IMR-90 (cell line): ENCODE results near the gene TOP3B. TPM values are rescaled to one million over a fixed set of nuclear protein-coding genes. Genes with fewer than 3 reads are reported as not detected.
A peak's percentile ranks its signal among the peaks of the same experiment; 100 is the strongest.

ENCODE experiments used
- ATAC-seq: fragments of 200-7000 bp; cut with Tn5 transposase; 2 replicates; pipeline ENCODE4 v1.9.1; 2020; ENCODE audit warnings: low read depth, mild to moderate bottlenecking, moderate library complexity
- BruUV-seq: library from RNA; stranded (reverse); fragments of 400-500 nt; replicated peaks from 2 replicates; lab custom pipeline; 2021; lab: Mats Ljungman, UMichigan
- CTCF ChIA-PET: fragments of 300-600 bp; formaldehyde crosslinking; extraction: SDS; loops from one replicate; lab custom pipeline; 2021; ENCODE audit warnings: antibody characterized with exemption; lab: Yijun Ruan, JAX
- POLR2A ChIA-PET: fragments of 300-600 bp; sonication (Branson Sonifier 250); formaldehyde crosslinking; loops from one replicate; lab custom pipeline; 2022; ENCODE audit warnings: antibody characterized with exemption; ENCODE audit not compliant: unreplicated experiment; lab: Charles Lee
- DNase-seq: peaks from one replicate; pipeline ENCODE4 v3.0.0; 2013
- H2AFZ ChIP-seq: replicated peaks from 2 replicates; pipeline ENCODE3; 2013; ENCODE audit warnings: low read length, mild to moderate bottlenecking; ENCODE audit not compliant: poor library complexity
- H2AK5ac ChIP-seq: 2 replicates; pipeline ENCODE4 v1.6.1; 2013; ENCODE audit warnings: low read depth, low read length, inconsistent platforms
- H2AK9ac ChIP-seq: replicated peaks from 2 replicates; pipeline ENCODE3; 2013; ENCODE audit warnings: mild to moderate bottlenecking, low read depth, low read length, moderate library complexity; ENCODE audit not compliant: poor library complexity
- H2BK120ac ChIP-seq: 2 replicates; pipeline ENCODE4 v1.6.1; 2013; ENCODE audit warnings: low read depth, low read length, inconsistent platforms
- H2BK15ac ChIP-seq: 3 replicates; pipeline ENCODE4 v1.6.1; 2013; ENCODE audit warnings: low read depth, low read length, inconsistent platforms
- H2BK20ac ChIP-seq: 2 replicates; pipeline ENCODE4 v1.6.1; 2013; ENCODE audit warnings: low read depth, mild to moderate bottlenecking, inconsistent platforms, low read length, moderate library complexity
- H2BK5ac ChIP-seq: 2 replicates; pipeline ENCODE4 v1.6.1; 2013; ENCODE audit warnings: mild to moderate bottlenecking, low read depth, low read length, inconsistent platforms; ENCODE audit not compliant: poor library complexity, severe bottlenecking
- H3K14ac ChIP-seq: replicated peaks from 2 replicates; pipeline ENCODE4 v1.6.1; 2013; ENCODE audit warnings: low read depth, low read length, inconsistent platforms
- H3K18ac ChIP-seq: 2 replicates; pipeline ENCODE4 v1.6.1; 2013; ENCODE audit warnings: low read depth, low read length, control low read depth
- H3K23ac ChIP-seq: 2 replicates; pipeline ENCODE4 v1.6.1; 2013; ENCODE audit warnings: low read depth, low read length, inconsistent platforms
- H3K27ac ChIP-seq: 2 replicates; pipeline ENCODE4 v1.5.1; 2013; ENCODE audit warnings: mild to moderate bottlenecking, control low read depth, low read length; ENCODE audit not compliant: insufficient read depth
- H3K27me3 ChIP-seq: 2 replicates; pipeline ENCODE4 v1.6.1; 2013; ENCODE audit warnings: low read length; ENCODE audit not compliant: control insufficient read depth, insufficient read depth
- H3K36me3 ChIP-seq: 2 replicates; pipeline ENCODE4 v1.6.1; 2013; ENCODE audit warnings: low read length, mixed read lengths; ENCODE audit not compliant: control insufficient read depth, insufficient read depth
- H3K4ac ChIP-seq: 2 replicates; pipeline ENCODE4 v1.6.1; 2013; ENCODE audit warnings: low read depth, low read length, inconsistent platforms
- H3K4me1 ChIP-seq: 2 replicates; pipeline ENCODE4 v1.6.1; 2013; ENCODE audit warnings: low read length, mixed read lengths; ENCODE audit not compliant: control insufficient read depth, insufficient read depth
- H3K4me2 ChIP-seq: 2 replicates; pipeline ENCODE4 v1.6.1; 2013; ENCODE audit warnings: low read depth, mild to moderate bottlenecking, control low read depth, low read length, moderate library complexity
- H3K4me3 ChIP-seq: 2 replicates; pipeline ENCODE4 v1.5.1; 2013; ENCODE audit warnings: low read depth, mild to moderate bottlenecking, control low read depth, low read length, moderate library complexity; ENCODE audit not compliant: insufficient read depth
- H3K56ac ChIP-seq: 2 replicates; pipeline ENCODE4 v1.6.1; 2013; ENCODE audit warnings: low read length, inconsistent platforms; ENCODE audit not compliant: insufficient read depth; ENCODE audit errors: extremely low read depth
- H3K79me1 ChIP-seq, 2 experiments: 2 replicates each; pipeline ENCODE4 v1.6.1; 2013; ENCODE audit warnings: low read length in 2 of 2, inconsistent platforms in 1 of 2, low read depth in 1 of 2
- H3K9ac ChIP-seq: 2 replicates; pipeline ENCODE4 v1.6.1; 2013; ENCODE audit warnings: low read depth, low read length, control low read depth
- H3K9me1 ChIP-seq: 2 replicates; pipeline ENCODE4 v1.6.1; 2013; ENCODE audit warnings: low read length, inconsistent platforms; ENCODE audit not compliant: insufficient read depth
- H3K9me3 ChIP-seq: 2 replicates; pipeline ENCODE4 v1.6.1; 2013; ENCODE audit warnings: low read length; ENCODE audit not compliant: control insufficient read depth, insufficient read depth
- H4K20me1 ChIP-seq: 2 replicates; pipeline ENCODE4 v1.6.1; 2013; ENCODE audit warnings: low read length, inconsistent platforms; ENCODE audit not compliant: insufficient read depth
- H4K5ac ChIP-seq: 2 replicates; pipeline ENCODE4 v1.6.1; 2013; ENCODE audit warnings: mild to moderate bottlenecking, low read depth, low read length, control low read depth
- H4K8ac ChIP-seq, 2 experiments: 2 replicates each; pipeline ENCODE4 v1.6.1; 2013; ENCODE audit warnings: low read depth in 2 of 2, low read length in 2 of 2, control low read depth in 1 of 2, inconsistent platforms in 1 of 2
- H4K91ac ChIP-seq: 2 replicates; pipeline ENCODE4 v1.6.1; 2013; ENCODE audit warnings: low read depth, low read length, inconsistent platforms; ENCODE audit not compliant: insufficient read depth
- BHLHE40 ChIP-seq: fragments of 150-350 bp; IDR thresholded peaks from 2 replicates; pipeline ENCODE4 v1.6.1; 2016; ENCODE audit warnings: mild to moderate bottlenecking, low read depth, low read length
- CEBPB ChIP-seq: IDR thresholded peaks from 2 replicates; pipeline ENCODE4 v1.6.1; 2012; ENCODE audit warnings: low read depth, low read length, improper control_type of control experiment
- CHD1 ChIP-seq: IDR thresholded peaks from 2 replicates; pipeline ENCODE4 v1.6.1; 2012; ENCODE audit warnings: low read depth, low read length, improper control_type of control experiment
- FOS ChIP-seq: fragments of 150-350 bp; IDR thresholded peaks from 2 replicates; pipeline ENCODE4 v1.6.1; 2016; ENCODE audit warnings: low read depth, low read length
- MAZ ChIP-seq: IDR thresholded peaks from 2 replicates; pipeline ENCODE4 v1.6.1; 2012; ENCODE audit warnings: low read depth, mild to moderate bottlenecking, low read length, improper control_type of control experiment, moderate library complexity, borderline replicate concordance
- MXI1 ChIP-seq: IDR thresholded peaks from 2 replicates; pipeline ENCODE4 v1.6.1; 2012; ENCODE audit warnings: low read depth, mild to moderate bottlenecking, low read length, moderate library complexity, borderline replicate concordance
- NFE2L2 ChIP-seq: fragments of 150-350 bp; IDR thresholded peaks from 2 replicates; pipeline ENCODE4 v1.6.1; 2016; ENCODE audit warnings: low read depth, mild to moderate bottlenecking, low read length
- POLR2A ChIP-seq: IDR thresholded peaks from 2 replicates; pipeline ENCODE4 v1.6.1; 2012; ENCODE audit warnings: mild to moderate bottlenecking, low read depth, low read length
- RAD21 ChIP-seq: IDR thresholded peaks from 2 replicates; pipeline ENCODE4 v1.6.1; 2012; ENCODE audit warnings: low read length, improper control_type of control experiment
- RCOR1 ChIP-seq: IDR thresholded peaks from 2 replicates; pipeline ENCODE4 v1.6.1; 2012; ENCODE audit warnings: mild to moderate bottlenecking, low read length, improper control_type of control experiment; ENCODE audit not compliant: insufficient replicate concordance
- RFX5 ChIP-seq: IDR thresholded peaks from 2 replicates; pipeline ENCODE4 v1.8.0; 2012; ENCODE audit warnings: low read depth, mild to moderate bottlenecking, low read length, moderate library complexity
- SMC3 ChIP-seq: fragments of 150-350 bp; IDR thresholded peaks from 2 replicates; pipeline ENCODE4 v1.6.1; 2016; ENCODE audit warnings: low read depth, mild to moderate bottlenecking, antibody characterized with exemption, low read length, moderate library complexity
- WGBS, 2 experiments: methylation state at CpG; one replicate each; pipeline versions ENCODE4 v1.1.5 to v1.1.7; 2013; ENCODE audit warnings: missing lambda C conversion rate in 2 of 2; ENCODE audit not compliant: insufficient read length in 1 of 2; ENCODE audit errors: extremely low coverage in 2 of 2; 5-methylcytosine and 5-hydroxymethylcytosine counted together
- dilution Hi-C: fragments of 300-500 bp; cut with HindIII; formaldehyde crosslinking; loops from one replicate; pipeline ENCODE4 v1.14.3; 2018; ENCODE audit warnings: low sequenced_read_pairs; ENCODE audit not compliant: unreplicated experiment
- in situ Hi-C: fragments of 300-500 bp; cut with MboI; formaldehyde crosslinking; loops from 3 replicates; pipeline ENCODE4 v1.14.3; 2019; ENCODE audit warnings: low sequenced_read_pairs, inconsistent platforms, mixed read lengths
- intact Hi-C: fragments of 100-400 bp; cut with micrococcal nuclease; formaldehyde crosslinking; loops from 2 replicates; pipeline ENCODE4 v1.10.0; 2022
- polyA plus RNA-seq, 3 experiments: library from polyadenylated mRNA; depleted of rRNA; stranded (reverse); fragments of >200 nt; gene quantifications; 2 replicates each; pipeline ENCODE4 v1.2.3, GENCODE V29; 2012; ENCODE audit warnings: low replicate concordance in 1 of 3
- total RNA-seq: library from RNA; depleted of rRNA; stranded (reverse); fragments of >200 nt; gene quantifications from 2 replicates; pipeline ENCODE4 v1.2.3, GENCODE V29; 2012
- TF ChIP-seq, protein P1 (sequence below): fragments of 150-350 bp; IDR thresholded peaks from 2 replicates; pipeline ENCODE4 v1.6.1; 2016; ENCODE audit warnings: low read depth, mild to moderate bottlenecking, low read length, moderate library complexity, borderline replicate concordance
- TF ChIP-seq, protein P2 (sequence below): fragments of 150-350 bp; IDR thresholded peaks from 2 replicates; pipeline ENCODE4 v1.6.1; 2017; ENCODE audit warnings: mild to moderate bottlenecking, antibody characterized with exemption, low read length, low read depth

TOP3B gene
- total and polyA plus RNA-seq, 2 of the 4 experiments (the other 2 are of a cell fraction) = 23.0 to 23.5 TPM

DNA sequence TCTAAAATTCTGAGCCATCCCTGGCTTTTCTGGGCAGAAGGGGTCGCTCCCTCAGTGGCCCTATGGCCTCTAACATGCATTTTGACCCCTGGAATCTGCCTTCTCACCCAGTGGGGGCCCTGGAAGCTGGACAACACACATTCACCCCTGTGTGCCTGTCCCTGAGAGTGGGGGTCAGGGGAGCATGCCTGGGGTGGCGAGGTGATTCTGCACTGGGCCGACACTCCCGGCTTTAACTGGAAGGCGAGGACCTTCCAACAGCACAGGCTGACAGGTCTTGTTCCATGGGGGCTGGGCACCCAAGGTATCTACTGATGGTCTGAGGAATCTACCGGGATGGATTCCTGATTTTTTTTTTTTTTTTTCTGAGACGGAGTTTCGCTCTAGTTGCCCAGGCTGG, 40.7 kb downstream of the TOP3B start:
- dilution Hi-C loops (no loop called here), intact Hi-C loops (no loop called here), in situ Hi-C loops (no loop called here)
- no TSS peak for BruUV-seq
- TF ChIP-seq NFE2L2 (no peak), RAD21 (no peak), SMC3 (no peak), RCOR1 (no peak), FOS (no peak), POLR2A (no peak), MAZ (no peak), CHD1 (no peak), RFX5 (no peak), CEBPB (no peak), BHLHE40 (no peak), MXI1 (no peak)
- TF ChIP-seq, protein P1, sequence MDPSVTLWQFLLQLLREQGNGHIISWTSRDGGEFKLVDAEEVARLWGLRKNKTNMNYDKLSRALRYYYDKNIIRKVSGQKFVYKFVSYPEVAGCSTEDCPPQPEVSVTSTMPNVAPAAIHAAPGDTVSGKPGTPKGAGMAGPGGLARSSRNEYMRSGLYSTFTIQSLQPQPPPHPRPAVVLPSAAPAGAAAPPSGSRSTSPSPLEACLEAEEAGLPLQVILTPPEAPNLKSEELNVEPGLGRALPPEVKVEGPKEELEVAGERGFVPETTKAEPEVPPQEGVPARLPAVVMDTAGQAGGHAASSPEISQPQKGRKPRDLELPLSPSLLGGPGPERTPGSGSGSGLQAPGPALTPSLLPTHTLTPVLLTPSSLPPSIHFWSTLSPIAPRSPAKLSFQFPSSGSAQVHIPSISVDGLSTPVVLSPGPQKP = no peak
- TF ChIP-seq, protein P2, sequence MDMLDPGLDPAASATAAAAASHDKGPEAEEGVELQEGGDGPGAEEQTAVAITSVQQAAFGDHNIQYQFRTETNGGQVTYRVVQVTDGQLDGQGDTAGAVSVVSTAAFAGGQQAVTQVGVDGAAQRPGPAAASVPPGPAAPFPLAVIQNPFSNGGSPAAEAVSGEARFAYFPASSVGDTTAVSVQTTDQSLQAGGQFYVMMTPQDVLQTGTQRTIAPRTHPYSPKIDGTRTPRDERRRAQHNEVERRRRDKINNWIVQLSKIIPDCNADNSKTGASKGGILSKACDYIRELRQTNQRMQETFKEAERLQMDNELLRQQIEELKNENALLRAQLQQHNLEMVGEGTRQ = no peak
- DNase-seq (no peak), ATAC-seq (no peak)
- Histone ChIP-seq H4K5ac (peak overlapping the region; percentile 58), H3K23ac (peak overlapping the region; percentile 18; the same call in 1 of the 2 replicates), H2AK9ac (peak overlapping the region; percentile 96), H3K36me3 (peaks cover 27% of the 10 kb centered on the region), H3K56ac (peak overlapping the region; percentile 10; the same call in 1 of the 2 replicates), H3K9me1 (peaks cover 32% of the 10 kb centered on the region), H3K27me3 (no peaks in the 10 kb centered on the region), H3K4me3 (no peak overlapping the region), H3K14ac (peak overlapping the region; percentile 67), H4K91ac (peak overlapping the region; percentile 99), H4K8ac (peak overlapping the region; percentile 84 to 99), H2BK120ac (peak overlapping the region; percentile 89), H3K9ac (no peak overlapping the region), H3K4ac (peak overlapping the region; percentile 100), H2AK5ac (peak overlapping the region; percentile 97), H3K79me1 (peaks cover 32 to 78% of the 10 kb centered on the region in 2 experiments), H3K4me1 (peaks cover 25% of the 10 kb centered on the region), H2BK20ac (peak overlapping the region; percentile 85), H3K27ac (peak overlapping the region; percentile 99), H3K18ac (peak overlapping the region; percentile 16; the same call in 1 of the 2 replicates), H3K4me2 (no peak overlapping the region), H2AFZ (peak overlapping the region; percentile 34), H2BK5ac (peak overlapping the region; percentile 94), H3K9me3 (no peaks in the 10 kb centered on the region), H2BK15ac (peak overlapping the region; percentile 91; the same call in 2 of the 3 replicates), H4K20me1 (peaks cover 10% of the 10 kb centered on the region; the same call in 1 of the 2 replicates)
- 92% methylated on average over 4 of the region's 8 CpGs; no CpG with 5 or more reads in 1 of the 2 experiments for WGBS, 2 experiments
- POLR2A ChIA-PET = no interaction called here
- CTCF ChIA-PET = interaction anchor here (0.5 to 0.7 kb wide), 2 partner anchors 228 to 795 kb away, joined by 3 read pairs; no protein-coding TSS in a partner anchor
